Type B pancreatic cell (in vitro differentiated cells): ENCODE data around the gene TSR3. TPM values are rescaled to one million over a fixed set of nuclear protein-coding genes. Genes with fewer than 3 reads are reported as not detected.

Source experiments
- DNase-seq: peaks from one replicate; pipeline ENCODE4 v3.0.0; 2021; ENCODE audit warnings: mixed read lengths; ENCODE audit not compliant: unreplicated experiment; ENCODE audit errors: extremely low spot score
- H3K27ac Mint-ChIP-seq: 2 replicates; pipeline ENCODE4 v1.8.0; 2021; ENCODE audit warnings: mild to moderate bottlenecking, mixed read lengths
- H3K27me3 Mint-ChIP-seq: 2 replicates; pipeline ENCODE4 v1.8.0; 2021; ENCODE audit warnings: mixed read lengths
- H3K36me3 Mint-ChIP-seq: 2 replicates; pipeline ENCODE4 v1.8.0; 2021; ENCODE audit warnings: mixed read lengths
- H3K4me1 Mint-ChIP-seq: one replicate; pipeline ENCODE4 v1.8.0; 2021; ENCODE audit warnings: mixed read lengths; ENCODE audit not compliant: unreplicated experiment
- H3K4me3 Mint-ChIP-seq: 2 replicates; pipeline ENCODE4 v1.8.0; 2021; ENCODE audit warnings: mild to moderate bottlenecking, mixed read lengths
- H3K9me3 Mint-ChIP-seq: 2 replicates; pipeline ENCODE4 v1.8.0; 2021; ENCODE audit warnings: mixed read lengths
- total RNA-seq: library from RNA; stranded (reverse); gene quantifications from 2 replicates; pipeline ENCODE4 v1.2.1, GENCODE V29; 2021; ENCODE audit warnings: low replicate concordance
- TF ChIP-seq, protein P1 (sequence below): fragments of 200-600 bp; sonication (generic); conservative IDR thresholded peaks from 2 replicates; pipeline ENCODE4 v1.5.0; 2021; ENCODE audit warnings: antibody characterized with exemption, mild to moderate bottlenecking

TSR3 gene
- total RNA-seq, 1 donor from 2014 or later: 53.1 TPM

DNA sequence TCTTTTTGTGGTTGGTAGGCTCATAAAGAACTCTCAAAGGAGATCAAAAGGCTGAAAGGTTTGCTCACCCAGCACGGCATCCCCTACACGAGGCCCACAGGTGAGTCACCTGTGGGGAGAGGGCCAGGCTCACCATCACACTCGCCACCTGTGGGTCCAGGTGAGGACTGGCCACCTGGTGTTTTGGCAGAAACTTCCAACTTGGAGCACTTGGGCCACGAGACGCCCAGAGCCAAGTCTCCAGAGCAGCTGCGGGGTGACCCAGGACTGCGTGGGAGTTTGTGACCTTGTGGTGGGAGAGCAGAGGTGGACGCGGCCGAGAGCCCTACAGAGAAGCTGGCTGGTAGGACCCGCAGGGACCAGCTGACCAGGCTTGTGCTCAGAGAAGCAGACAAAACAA, 11.1 kb upstream of the TSR3 start:
- H3K36me3 Mint-ChIP-seq: peaks cover 3% of the 10 kb centered on the region
- no peak for DNase-seq
- TF ChIP-seq, protein P1, sequence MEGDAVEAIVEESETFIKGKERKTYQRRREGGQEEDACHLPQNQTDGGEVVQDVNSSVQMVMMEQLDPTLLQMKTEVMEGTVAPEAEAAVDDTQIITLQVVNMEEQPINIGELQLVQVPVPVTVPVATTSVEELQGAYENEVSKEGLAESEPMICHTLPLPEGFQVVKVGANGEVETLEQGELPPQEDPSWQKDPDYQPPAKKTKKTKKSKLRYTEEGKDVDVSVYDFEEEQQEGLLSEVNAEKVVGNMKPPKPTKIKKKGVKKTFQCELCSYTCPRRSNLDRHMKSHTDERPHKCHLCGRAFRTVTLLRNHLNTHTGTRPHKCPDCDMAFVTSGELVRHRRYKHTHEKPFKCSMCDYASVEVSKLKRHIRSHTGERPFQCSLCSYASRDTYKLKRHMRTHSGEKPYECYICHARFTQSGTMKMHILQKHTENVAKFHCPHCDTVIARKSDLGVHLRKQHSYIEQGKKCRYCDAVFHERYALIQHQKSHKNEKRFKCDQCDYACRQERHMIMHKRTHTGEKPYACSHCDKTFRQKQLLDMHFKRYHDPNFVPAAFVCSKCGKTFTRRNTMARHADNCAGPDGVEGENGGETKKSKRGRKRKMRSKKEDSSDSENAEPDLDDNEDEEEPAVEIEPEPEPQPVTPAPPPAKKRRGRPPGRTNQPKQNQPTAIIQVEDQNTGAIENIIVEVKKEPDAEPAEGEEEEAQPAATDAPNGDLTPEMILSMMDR: no peak
- H3K4me1 Mint-ChIP-seq: no peaks in the 10 kb centered on the region
- H3K4me3 Mint-ChIP-seq: no peak overlapping the region
- no peak overlapping the region for H3K27ac Mint-ChIP-seq
- H3K9me3 Mint-ChIP-seq: no peaks in the 10 kb centered on the region
- H3K27me3 Mint-ChIP-seq: no peaks in the 10 kb centered on the region

DNA sequence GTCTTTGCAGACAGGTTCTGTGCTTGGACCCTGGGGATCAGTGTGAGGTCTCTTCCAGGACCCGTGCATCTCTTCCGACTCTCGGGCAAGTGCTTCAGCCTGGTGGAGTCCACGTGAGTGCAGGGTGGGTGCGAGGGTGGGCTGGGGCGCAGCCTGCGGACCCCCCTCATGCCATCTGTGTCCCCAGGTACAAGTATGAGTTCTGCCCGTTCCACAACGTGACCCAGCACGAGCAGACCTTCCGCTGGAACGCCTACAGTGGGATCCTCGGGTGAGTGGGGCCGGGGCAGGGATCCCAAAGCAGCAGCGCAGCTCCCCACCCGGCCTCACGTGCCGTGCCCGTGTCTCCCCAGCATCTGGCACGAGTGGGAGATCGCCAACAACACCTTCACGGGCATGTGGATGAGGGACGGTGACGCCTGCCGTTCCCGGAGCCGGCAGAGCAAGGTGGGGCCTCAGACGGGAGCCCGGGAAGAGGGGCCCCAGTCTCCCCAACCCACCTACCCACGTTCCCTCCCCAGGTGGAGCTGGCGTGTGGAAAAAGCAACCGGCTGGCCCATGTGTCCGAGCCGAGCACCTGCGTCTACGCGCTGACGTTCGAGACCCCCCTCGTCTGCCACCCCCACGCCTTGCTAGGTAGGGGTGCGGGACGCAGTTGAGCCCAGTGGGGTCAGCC, 10.1 kb upstream of the TSR3 start:
- H3K27ac Mint-ChIP-seq: no peak overlapping the region
- H3K4me3 Mint-ChIP-seq: no peak overlapping the region
- no peak for DNase-seq
- no peaks in the 10 kb centered on the region for H3K27me3 Mint-ChIP-seq
- no peaks in the 10 kb centered on the region for H3K4me1 Mint-ChIP-seq
- H3K36me3 Mint-ChIP-seq: peaks cover 3% of the 10 kb centered on the region
- H3K9me3 Mint-ChIP-seq: no peaks in the 10 kb centered on the region
- TF ChIP-seq, protein P1: no peak

DNA sequence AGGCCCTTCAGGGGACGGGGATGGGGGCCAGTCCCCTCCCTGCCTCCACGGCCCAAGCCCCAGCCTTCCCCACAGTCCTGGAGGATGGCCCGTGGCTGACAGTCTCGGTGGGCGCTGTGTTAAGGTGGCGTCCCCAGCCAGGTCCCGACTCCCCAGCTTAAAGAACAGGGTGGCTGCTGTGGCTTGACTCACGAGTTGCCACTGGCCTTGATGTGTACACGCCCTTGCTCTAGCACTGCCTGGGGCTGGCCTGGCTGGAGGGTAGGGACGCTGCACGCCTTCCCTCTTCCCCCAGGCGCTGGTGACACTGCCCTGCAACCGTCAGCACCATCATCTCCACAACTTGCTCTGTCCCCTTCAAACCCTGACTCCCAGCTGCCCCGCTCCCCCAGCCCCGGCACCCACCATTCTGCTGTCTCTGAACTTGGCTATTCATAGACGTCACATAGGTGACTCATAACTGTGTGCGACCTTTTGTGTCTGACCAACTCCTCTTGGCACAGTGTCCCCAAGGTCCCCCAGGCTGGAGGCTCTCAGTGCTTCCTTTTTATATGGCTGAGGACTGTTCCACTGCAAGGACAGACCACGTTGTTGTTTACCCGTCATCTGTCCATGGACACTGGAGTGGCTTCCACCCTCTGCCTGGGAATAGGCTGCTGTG, 6.4 kb upstream of the TSR3 start:
- Mint-ChIP-seq H3K27ac (peak overlapping the region; percentile 66), H3K4me3 (no peak overlapping the region), H3K36me3 (no peaks in the 10 kb centered on the region), H3K27me3 (no peaks in the 10 kb centered on the region), H3K4me1 (peaks cover 7% of the 10 kb centered on the region), H3K9me3 (no peaks in the 10 kb centered on the region)
- TF ChIP-seq, protein P1: no peak
- no peak for DNase-seq

DNA sequence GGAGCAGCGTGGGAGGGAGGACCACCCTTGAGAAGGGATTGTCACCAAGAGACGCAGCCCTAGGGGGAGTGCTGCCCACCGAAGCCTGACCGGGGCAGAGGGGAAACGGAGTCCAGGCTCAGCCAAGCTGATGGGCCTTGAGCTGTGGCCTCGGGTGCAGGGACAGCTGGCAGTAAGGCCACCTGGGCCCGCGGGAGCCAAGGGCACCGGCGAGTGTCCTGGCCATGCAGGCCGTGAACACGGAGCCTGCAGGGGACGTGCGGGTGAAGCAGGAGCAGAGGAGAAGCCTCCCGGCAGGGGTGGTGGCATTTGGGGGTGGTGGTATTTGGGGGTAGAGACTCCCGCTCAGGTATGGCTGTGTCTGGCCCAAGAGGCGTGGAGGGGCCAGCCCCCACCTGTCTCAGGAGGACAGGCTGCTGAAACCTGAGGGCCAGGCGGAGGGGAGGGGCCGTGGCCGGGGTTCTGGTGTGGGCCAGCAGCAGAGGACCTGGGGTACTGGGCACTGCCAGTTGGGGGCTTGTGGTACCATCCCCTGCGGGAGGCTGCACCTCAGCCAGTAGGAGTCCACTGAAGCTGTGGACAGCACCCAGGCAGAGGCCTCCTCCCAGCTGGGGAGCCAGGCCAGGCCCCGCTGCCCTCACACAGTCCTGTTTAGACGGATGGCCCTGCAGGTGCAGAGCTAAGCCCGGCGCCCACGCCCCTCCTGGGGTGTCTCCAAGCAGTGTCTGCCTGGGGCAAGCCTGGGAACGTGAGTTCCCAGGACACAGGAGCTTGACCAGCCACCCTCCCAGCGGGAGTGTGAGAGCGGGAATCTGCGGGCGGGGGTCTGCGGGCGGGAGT, 4.6 kb upstream of the TSR3 start:
- H3K4me3 Mint-ChIP-seq: no peak overlapping the region
- no peaks in the 10 kb centered on the region for H3K36me3 Mint-ChIP-seq
- H3K27ac Mint-ChIP-seq: no peak overlapping the region
- TF ChIP-seq, protein P1: no peak
- no peaks in the 10 kb centered on the region for H3K9me3 Mint-ChIP-seq
- DNase-seq: no peak
- no peaks in the 10 kb centered on the region for H3K27me3 Mint-ChIP-seq
- peaks cover 12% of the 10 kb centered on the region for H3K4me1 Mint-ChIP-seq

DNA sequence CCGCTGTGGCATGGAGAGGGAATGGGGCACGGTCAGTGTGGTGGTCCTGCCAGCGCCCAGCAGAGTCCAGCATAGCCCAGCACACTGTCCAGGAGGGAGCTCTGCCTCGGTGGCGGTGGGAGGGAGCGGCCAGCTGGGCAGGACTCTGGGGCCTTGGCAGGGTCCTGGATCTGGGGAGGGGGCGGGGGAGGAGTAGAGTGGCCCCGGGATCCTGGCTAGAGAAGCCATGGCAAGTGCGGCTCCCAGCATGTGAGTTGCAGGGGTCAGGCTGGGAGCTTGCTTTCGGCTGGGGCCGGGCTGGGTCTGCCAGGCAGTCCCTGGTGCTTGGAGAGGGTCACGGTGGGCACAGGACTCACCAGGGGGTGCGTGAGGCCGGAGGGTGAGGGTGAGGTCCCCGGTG, 3.9 kb upstream of the TSR3 start:
- Mint-ChIP-seq H3K27me3 (no peaks in the 10 kb centered on the region), H3K4me3 (no peak overlapping the region), H3K9me3 (no peaks in the 10 kb centered on the region), H3K27ac (no peak overlapping the region), H3K4me1 (peaks cover 12% of the 10 kb centered on the region), H3K36me3 (no peaks in the 10 kb centered on the region)
- TF ChIP-seq, protein P1: no peak
- no peak for DNase-seq
